ENCODE measurements around the gene SPEM1.
"Not testable (repeated sequence)": the region's sequence is repeated elsewhere in the genome, so short reads cannot be mapped to it uniquely, and the experiment has no call there.

The SPEM1 gene

DNA sequence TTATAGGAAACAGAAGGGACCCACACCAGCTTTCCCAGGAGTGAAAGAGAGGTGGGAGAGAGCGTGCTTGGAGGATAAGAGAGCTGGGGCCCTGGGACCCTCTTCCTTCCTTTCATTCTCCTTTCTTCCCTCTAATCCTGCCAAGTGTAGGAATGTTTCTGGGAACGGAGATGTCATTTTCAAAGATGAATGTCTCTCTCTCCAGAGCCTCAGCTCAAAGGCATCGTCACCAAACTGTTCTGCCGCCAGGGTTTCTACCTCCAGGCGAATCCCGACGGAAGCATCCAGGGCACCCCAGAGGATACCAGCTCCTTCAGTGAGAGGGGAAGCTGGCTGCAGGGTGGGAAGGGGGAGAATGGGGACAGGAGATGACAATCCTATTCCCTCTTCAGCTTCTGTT lies 21.1 kb downstream of the SPEM1 start:
- DNase-seq (ENCODE audit: low read depth), result no peak

DNA sequence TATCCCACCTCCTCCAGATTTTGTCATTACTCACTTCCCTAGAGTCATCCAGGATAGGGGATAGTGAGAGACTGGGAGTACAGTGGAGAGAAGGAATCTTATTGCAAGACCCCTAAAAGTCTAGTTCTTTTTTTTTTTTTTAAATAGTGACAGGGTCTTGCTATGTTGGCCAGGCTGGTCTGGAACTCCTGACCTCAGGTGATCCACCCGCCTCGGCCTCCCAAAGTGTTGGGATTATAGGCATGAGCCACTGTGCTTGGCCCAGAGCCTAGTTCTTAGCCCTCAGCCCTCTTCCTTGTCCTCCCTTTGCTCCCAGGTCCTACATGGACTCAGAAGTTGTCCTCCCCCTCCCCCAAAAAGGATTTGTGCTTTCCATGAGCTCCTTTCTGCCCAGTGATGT lies 22.0 kb downstream of the SPEM1 start:
- no peak for DNase-seq (ENCODE audit: low read depth)

DNA sequence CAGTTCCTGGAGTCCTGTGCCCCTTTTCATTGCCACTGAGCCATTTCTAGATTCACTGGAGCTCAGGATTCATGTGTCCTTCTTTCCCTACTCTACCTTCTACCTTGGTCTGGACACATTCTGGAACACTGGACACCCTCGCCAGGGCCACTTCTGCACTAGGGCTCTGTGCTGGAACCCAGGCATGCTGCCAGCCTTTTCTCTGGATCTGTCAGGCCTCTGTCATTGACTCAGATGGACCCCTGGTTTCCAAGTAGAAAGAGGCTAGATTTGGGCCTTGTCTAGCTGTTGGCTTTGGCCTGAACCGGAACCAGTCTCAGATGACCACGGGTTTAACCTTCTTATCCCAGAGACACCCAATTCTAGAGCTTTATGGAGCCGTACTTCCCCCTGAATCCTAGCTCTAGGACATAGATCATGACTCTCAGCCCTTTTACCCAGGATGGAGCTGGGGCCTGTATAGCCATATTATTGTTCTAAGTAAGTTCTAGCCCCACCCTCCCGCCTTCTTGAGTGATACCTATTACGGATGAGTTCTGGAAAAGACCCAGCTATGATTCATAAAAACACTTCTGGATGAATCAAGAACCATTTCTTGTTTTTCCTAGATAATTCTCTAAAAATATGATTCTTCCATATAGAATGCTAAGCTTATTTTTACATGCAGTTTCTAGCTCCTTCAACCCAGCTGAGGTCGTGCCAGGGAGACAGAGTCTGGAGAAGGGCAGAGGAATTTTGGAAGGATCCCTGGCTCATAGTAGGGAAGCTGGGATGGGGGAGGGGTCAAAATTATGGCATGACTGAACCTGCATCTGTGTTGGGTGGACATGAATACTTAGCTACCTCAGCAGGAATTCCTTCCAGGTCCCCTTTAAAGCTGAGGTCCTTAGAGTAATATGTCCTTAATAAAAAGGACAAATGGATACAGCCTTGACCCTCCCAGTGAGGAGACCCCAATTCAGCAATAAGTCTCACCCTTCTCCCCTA lies 23.7 kb downstream of the SPEM1 start:
- DNase-seq (ENCODE audit: low read depth), result no peak

DNA sequence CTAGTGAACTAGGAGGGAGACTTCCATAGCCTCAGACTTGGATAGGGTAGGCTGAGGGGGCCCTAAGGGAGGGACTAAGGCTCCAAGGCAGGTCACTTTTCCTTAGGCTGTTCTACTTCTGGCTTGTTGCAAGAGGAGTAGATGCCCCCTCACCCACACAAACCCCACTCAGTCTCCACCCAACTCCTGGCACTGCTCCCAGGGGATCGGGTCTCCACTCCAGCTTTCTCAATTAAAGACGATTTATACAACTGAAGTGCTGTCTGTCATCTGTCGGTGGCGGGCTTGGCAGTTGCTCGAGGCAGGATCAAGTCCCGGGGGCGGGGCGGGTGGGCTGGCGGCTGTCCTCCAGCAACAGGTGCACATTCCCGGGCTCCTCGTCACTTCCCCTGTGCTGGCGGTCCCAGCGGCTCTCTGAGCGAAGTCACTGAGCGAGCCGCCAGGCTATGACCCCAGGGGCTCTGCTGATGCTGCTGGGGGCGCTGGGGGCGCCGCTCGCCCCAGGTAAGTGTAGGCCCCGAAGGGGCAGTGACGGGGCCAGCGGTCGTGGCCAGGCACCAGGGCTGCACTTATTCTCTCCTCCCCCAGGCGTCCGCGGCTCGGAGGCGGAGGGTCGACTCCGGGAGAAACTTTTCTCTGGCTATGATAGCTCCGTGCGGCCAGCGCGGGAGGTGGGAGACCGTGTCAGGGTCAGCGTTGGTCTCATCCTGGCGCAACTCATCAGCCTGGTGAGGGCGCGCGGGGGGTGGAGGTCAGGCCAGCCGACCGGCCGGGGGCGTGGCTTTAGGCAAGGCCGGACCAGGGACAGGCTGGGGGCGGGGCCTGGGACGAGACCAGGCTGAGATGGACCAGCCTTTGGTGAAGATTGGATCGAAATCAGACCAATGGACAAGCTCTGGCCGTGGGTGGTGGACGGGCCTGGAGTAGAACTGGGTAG lies 24.8 kb downstream of the SPEM1 start, which contains the start of gene CHRNB1:
Gene CHRNB1 (plus strand): TSS at position 380 of the 937 bp plus-strand sequence. CDS start 67 bp downstream, at position 447.
- no peak for DNase-seq (ENCODE audit: low read depth)

DNA sequence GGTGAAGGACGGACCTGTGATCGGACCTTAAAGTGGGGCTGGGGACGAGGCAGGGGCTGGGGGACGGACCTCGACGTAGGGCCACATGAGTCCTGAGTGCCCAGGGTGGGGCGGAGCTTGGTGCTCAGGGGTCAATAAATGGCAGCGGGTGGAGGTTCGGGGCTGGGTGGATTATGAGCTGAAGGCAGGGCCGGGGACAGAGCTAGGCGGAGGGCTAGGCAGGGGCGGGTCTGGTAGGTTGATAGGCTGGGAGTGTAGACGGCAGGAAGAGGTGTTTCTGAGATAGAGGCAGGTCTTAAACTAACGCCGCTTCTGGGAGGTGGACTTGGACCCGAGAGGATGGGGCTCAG lies 25.5 kb downstream of the SPEM1 start:
- no peak for DNase-seq (ENCODE audit: low read depth)

DNA sequence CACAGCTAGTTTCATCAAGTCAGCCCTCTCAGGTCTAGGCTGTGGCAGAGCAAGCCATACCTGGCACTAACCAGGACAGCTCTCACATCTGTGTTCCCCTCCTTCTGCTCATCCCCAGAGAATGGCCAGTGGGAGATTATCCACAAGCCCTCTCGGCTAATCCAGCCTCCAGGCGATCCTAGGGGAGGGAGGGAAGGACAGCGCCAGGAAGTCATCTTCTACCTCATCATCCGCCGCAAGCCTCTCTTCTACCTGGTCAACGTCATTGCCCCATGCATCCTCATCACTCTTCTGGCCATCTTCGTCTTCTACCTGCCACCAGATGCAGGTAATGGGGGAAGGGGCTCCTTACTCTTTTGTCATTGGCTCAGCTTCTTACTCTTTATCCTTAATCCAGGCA lies 28.3 kb downstream of the SPEM1 start:
- no peak for DNase-seq (ENCODE audit: low read depth)

DNA sequence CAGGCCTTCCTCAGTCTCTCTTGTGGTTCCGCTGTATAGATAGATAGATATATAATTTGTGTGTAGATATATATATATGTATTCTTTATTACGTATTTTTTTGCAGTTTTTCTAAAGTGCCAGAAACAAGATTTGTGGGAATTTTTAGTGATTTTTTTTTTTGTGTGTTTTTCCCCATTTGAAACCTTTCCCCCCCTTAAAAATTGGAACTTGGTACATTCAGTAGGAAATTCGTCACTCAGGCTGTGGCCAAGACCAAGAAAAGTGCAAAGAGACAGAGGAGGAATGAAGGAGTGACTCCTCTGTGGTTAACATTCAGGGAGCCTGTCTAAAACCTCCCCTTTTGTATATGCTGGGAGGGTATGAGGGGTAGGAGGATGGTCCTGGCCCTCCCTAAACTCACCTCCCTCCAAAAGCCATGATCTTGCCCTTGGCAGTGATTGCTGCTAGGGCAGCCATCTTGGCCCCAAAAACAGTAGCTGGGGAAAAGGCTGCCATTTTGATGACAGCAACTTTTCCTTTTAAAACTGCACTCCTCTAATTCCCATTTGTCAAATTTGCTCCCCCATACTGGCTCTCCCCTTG lies 39.9 kb downstream of the SPEM1 start:
- no peak for DNase-seq (ENCODE audit: low read depth)

DNA sequence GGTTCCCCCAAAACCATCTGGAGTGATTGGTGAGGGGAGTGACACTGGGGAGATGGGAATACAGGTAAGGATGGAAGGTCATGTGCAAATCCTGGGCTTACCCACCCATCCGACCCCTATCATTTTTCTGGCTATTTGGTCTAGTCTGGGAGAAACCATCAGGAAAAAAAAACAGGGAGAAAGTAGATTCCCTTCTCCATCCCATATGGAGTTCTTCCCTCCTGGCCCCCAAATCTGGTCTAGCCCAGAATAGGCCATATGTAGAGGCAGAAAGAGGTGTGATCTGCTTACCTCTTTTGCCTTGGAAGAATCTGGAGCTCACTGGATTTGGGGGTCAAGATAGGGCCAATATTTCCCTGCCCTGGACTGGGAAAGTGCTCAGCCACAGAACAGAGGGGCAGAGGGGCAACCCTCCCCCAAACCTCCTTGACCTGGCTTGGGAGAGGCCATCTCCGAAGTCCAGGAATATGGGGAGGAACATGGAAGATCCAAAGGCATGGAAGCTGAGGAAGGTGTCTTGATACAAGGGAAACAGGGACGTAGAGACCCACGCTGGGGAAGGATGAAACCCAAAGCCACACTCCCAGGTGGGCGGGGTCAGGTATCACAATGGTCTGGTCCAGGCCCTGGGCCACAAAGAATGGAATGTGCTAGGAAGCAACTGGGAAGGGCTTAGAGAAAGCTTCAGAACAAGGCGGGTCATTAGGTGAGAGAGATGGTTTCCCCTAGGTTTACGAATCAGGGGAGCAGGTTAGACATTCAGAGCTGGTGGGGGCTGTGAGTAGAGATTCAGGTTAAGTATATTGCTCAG lies 40.9 kb downstream of the SPEM1 start:
- DNase-seq (ENCODE audit: low read depth), result no peak

DNA sequence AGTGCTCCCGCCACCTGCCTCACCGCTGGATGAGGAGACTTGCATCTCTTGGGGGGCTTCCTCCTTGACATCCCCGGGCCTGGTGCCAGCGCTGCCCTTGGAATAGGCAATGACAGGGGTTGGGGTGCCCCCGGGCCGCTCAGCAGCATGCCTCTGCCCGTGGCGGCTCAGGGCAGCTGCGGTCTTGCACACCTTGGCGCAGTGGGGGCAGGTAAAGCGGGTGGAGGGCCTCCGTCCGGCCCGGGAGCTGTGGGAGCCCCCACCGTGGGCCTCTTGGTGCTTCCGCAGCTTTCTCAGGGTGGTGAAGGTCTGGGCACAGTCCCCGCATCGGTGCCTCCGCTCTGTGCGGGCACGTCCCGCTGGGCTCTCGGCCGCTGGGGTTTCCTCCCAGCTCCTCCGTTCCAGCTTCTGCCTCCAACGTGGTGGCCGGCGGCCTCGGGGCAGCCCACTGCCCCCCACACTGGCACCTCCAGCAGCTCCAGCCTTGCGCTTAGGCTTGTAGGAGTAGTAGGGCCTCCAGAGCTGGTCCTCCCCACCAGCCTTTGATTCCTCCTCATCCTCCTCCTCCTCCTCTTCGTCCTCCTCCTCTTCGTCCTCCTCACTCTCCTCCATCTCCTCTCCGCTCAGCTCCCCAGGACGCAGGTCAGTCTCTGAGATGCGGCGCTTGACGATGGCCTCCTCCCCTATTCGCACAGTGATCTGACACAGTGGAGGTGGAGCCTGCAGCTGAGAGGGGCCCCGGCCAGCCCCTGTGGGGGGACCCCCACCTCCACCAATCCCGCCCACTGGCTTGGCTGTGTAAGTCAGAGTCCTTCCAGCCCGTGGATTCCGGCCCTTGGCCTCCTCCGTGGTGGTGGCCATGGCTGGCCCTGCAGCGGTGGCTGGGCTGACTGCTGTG lies 42.6 kb downstream of the SPEM1 start:
- no peak for DNase-seq (ENCODE audit: low read depth)

DNA sequence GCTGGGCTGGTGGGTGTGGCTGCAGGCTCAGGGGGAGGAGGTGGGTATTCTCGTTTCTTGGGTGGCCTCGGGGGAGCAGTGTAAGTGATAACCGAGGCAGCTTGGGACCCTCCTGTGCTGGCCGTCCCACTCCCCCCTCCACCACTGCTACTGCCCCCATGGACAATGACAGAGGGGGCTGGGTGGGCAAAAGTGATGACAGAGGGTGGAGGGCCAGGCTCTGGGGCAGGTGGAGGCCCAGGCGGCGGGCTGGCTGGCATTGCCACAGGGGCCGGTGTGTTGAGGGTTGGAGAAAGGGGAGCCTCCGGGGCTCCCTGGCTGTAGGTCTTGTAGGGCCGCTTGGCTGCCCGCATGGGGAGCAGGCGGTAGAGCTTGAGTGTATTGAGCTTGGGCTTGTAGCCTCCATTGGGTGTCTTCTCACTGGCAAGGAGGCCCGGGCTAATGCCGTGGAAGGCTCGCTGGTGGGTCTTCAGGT lies 43.3 kb downstream of the SPEM1 start:
- DNase-seq (ENCODE audit: low read depth), result no peak

DNA sequence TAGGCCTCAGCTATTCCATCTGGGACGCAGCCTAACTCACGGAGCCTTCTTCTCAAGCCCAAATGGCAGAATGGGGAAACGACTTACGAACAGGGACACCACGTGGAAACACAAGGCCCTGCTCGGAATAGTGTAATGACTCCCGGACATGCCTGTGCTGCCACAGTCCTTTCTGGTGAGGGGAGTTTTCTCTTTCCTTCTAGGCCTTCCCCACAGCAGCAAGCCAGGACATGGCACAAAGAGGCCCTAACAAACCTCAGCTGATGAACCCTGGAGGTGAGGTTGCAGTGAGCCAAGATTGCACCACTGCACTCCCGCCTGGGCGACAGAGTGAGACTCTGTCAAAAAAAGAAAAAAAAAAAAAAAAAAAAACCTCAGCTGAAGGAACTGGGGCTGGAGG lies 44.0 kb downstream of the SPEM1 start:
- no peak for DNase-seq (ENCODE audit: low read depth)

DNA sequence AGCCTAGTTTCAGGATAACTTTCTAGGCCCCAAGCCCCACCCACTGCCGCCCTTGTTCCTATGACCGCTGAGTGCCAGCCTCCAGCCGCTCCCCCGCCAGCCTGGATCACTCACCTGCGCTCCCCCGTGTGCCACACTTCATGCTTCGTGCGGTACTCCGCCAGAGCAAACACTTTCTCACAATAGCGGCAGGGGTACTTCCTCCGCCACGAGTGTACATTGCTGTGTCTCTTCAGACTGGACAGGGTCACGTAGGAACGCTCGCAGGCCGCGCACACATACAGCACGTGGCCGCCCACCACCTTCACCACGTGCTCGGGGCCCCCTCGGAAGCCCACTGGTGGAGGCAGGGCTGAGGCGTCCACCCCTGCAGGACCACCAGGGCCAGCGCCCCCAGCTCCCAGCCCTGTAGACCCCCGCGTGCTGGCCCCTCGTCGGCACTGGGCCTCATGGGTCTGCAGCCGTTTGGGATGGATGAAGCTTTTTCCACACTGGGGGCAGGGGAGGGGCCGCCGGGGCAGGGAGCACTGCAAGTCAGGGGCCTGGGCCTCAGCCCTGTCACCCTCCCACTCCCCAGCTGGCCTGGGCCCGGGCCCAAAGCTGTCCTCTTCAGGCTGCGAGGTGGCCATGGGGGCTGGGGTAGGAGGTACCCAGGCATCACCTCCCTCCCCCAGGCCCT lies 45.6 kb downstream of the SPEM1 start:
- DNase-seq (ENCODE audit: low read depth), result no peak

DNA sequence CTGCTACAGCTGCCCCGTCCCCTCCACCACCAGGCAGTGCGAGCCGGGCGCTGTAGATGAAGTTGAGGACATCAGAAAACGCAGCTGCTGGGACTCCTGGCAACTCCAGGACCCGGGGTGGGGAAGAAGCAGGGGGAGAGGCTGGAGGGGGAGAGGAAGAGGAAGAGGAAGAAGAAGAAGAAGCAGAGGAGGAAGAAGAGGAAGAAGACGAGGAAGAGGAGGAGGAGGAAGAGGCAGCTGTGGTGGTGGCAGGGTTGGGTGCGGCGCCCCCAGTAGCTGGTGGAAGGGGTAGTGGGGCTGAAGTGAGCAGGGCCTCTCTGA lies 46.2 kb downstream of the SPEM1 start:
- no peak for DNase-seq (ENCODE audit: low read depth)

DNA sequence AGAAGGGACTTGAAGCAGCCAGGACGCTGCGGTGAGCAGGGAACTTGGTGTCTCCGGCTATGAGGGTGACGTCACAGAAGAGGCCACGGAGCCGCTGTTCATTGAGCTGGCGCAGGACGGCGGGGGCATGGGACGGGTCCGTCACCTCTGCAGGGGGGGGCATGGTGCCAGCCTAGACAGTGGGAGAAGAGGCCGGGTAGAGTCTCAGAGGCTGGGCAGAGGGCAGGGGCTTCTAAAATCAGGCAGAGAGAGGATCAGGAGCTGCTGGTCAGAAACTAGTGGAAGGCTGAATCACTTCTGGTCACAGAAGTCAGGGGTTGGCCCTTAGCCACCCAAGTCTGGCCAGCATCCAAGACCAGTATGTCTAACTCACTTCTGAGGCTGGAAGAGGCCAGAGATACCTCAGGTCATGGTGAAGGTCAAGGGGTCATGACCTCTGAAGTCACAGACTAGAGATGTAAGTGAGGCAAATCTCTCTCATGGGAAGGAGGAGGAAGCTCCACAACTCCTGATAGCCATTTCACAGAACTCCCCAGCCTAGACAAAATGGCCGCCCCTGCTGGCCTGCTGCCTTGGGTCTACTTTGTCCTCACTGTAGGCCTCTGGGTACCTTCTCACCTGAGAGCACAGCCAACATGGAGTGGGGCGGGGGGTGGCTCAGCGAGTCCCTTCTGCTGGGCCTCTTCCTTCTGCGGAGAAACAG lies 46.7 kb downstream of the SPEM1 start:
- DNase-seq (ENCODE audit: low read depth), result no peak

DNA sequence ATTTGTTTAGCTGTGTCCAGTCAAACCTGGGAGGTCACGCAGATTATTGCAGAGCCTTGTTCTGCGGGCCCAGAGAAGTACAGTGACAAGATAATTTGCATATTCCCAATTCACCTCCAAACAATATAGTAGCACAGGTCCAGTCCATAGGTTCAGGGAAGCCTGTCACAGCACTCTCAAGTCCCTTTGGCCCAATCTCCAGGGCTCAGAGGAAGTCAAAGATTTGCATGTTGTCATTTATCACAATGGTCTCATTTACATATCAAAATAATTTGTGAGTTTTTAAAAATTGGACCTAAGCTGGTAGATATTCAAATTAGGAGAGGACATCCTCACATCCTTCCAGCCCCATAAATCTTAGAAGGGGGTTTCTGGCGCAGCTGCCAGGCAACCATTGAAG lies 47.4 kb downstream of the SPEM1 start:
- no peak for DNase-seq (ENCODE audit: low read depth)

DNA sequence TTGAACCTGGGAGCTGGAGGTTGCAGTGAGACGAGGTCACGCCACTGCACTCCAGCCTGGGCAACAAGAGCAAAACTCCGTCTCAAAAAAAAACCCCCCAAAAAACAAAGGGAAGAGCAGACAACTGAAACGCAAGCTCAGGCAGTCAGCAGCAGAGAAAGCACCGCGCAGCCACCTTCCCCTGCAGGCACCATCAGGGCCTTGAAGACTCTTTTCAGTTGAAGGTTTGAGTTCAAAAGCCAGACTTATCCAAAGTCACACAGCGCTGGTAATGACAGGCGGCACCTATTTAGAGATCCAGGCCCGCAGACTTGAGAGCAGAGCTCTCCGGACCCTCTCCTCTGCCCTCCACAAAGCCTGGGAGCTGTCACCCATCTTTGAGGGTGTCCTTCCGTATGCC lies 48.2 kb downstream of the SPEM1 start:
- DNase-seq (ENCODE audit: low read depth), result no peak

DNA sequence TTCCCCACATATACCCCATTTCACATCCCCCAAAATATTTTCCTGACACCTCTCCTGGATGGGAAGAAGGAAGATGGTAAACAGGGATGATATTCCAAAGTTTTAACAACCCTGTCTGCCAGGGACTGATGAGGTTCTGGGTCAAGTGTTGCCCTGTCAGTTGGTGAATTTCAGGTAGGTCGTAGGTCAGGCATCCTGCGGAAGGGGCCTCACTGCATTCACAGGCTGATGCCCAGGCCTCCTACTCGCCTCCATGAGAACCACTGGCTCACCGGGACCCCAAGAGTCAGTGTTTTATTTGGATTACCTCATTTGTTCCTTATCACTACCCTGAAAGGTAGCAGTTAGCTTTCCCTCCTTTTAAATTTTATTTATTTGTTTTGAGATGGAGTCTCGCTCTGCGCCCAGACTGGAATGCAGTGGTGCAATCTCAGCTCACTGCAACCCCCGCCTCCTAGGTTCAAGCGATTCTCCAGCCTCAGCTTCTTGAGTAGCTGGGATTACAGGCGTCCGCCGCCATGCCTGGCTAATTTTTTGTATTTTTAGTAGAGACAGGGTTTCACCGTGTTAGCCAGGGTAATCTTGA lies 48.8 kb downstream of the SPEM1 start:
- no peak for DNase-seq (ENCODE audit: low read depth)

DNA sequence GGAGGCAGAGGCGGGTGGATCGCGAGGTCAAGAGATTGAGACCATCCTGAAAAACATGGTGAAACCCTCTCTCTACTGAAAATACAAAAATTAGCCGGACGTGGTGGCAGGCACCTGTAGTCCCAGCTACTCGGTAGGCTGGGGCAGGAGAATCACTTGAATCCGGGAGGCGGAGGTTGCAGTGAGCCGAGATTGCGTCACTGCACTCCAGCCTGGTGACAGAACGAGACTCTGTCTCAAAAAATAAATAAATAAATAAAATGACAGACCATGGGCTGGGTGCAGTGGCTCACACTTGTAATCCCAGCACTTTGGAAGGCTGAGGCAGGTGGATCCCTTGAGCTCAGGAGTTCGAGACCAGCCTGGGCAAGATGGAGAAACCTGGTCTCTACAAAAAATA lies 49.7 kb downstream of the SPEM1 start:
- not testable (repeated sequence) for DNase-seq (ENCODE audit: low read depth)

DNA sequence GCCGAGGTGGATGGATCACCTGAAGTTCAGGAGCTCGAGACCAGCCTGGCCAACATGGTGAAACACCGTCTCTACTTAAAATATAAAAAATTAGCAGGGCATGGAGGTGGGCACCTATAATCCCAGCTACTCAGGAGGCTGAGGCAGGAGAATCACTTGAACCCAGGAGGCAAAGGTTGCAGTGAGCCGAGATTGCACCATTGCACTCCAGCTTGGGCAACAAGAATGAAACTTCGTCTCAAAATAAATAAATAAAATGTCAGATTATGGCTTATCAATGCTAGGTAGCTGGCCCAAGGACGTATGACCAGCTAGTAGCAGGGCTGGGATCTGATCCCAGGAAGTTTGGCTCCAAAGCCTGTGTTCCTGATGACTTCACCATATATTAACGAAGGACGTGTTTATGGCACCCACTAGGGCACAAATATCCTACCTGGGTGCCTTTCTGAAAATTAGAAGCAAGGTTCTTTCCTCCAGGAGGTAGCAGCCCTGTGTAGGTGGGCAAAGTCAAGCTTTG lies 50.4 kb downstream of the SPEM1 start:
- not testable (repeated sequence) for DNase-seq (ENCODE audit: low read depth)
